GM18951 (cell line): Measurements from ENCODE around the gene PPP1R13B.

Experiments used
- POLR2A ChIP-seq: IDR thresholded peaks from 4 replicates; pipeline ENCODE4 v1.6.1; 2011; ENCODE audit warnings: mild to moderate bottlenecking; ENCODE audit not compliant: insufficient read length, insufficient read depth; ENCODE audit errors: extremely low read depth
- in situ Hi-C: fragments of 300-500 bp; cut with MboI; formaldehyde crosslinking; loops from one replicate; pipeline ENCODE4 v1.12.0; 2022; ENCODE audit warnings: low sequenced_read_pairs, mixed read lengths, inconsistent platforms; ENCODE audit not compliant: unreplicated experiment

Gene PPP1R13B

DNA sequence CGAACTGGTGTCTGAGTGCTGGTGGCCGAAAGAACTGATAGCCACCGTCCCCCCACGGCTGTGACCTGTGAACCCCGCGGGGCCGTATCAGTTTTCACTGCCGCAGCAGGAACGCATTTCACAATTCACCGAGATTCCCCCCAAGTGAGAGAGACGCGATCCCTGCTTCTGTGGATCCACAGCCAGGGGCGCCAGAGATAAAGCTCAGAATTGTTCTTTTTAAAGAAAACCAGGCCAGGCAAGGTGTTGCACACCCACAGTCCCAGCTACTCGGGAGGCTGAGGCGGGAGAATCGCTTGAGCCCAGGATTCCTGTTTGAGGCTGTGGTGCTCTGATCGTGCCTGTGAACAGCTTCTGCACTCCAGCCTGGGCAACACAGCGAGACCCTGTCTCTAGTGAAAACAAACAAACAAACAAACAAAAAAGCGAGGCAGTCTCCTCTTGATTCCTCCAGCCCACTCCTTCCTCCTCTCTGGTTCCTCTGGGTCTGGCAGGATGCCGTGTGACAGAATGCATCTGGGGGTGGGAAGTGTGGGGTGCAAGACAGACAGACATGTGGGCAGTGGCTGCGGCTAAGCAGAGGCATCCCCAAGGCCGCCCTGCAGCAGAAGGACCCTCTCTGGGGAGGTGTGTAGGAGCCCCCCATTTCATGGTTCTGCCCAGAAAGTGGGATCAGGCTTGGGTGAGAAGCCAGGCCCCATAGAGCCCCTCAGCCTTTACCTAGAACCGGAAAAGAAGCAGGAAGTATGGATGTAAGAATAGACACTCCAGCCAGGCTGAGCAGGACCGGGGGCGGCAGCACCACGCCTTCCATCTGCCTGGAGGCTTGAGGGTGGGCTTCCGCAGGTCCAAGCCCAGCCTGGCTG lies 39.2 kb upstream of the PPP1R13B start:
- in situ Hi-C loops: no loop called here
- TF ChIP-seq POLR2A: no peak

GRCh38 chr14:103885509-103885932 lies 38.1 kb upstream of the PPP1R13B start:
- no peak for TF ChIP-seq POLR2A
- in situ Hi-C loops: no loop called here

GRCh38 chr14:103884854-103885253 lies 37.5 kb upstream of the PPP1R13B start:
- in situ Hi-C loops: no loop called here

GRCh38 chr14:103883263-103883523 lies 35.8 kb upstream of the PPP1R13B start:
- in situ Hi-C loops: no loop called here

More at GRCh38 chr14:103884854-103885253, 37.5 kb upstream of the PPP1R13B start:
- TF ChIP-seq POLR2A: no peak

GRCh38 chr14:103882503-103883262 lies 35.3 kb upstream of the PPP1R13B start:
- in situ Hi-C loops: no loop called here
- no peak for TF ChIP-seq POLR2A

More at GRCh38 chr14:103883263-103883523, 35.8 kb upstream of the PPP1R13B start:
- no peak for TF ChIP-seq POLR2A

DNA sequence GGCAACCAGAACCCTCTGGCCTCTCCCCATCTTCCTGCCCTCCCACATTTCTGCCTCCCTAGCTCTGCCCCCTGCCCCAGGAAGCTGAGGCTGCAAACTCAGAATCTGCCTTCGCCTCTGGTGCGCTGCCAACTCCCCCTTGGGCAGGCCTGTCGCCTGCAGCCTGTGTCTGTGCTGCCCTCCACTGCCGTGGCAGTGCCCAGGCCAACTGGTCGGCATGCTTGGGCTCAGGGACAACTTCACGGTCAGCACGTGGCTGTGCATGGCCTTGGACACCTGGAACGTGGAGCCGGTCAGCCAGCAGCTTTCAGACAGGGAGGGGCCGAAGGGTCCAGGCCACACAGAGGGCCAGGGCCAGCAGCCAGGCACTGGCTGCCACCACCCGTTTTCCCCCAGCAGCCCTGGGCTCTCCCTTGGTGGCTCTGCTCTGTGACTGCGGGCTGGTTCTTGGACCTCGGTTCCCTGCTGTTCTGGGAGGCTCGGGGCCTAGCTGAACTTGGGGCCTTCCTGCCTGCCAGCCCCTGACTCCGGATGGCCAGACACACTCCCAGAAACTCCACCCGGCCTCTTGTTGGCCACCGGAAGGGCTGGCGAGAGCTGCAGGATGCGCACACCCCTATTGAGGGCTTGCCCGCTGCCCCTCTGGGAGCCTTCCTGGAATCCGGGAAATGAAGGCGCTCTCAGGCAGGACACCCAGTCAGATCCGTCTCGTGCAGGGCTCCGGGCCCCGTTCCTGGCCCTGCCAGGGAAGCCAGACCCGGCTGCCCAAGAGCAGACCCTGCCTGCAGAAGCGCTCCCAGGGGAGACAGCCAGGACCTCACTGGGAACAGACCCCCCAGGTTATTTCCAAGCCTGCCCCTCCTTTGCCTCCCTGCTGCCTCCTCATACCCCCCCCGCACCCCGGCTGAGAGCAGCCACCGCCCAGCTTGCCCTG lies 34.2 kb upstream of the PPP1R13B start:
- TF ChIP-seq POLR2A: no peak
- in situ Hi-C loops: no loop called here

DNA sequence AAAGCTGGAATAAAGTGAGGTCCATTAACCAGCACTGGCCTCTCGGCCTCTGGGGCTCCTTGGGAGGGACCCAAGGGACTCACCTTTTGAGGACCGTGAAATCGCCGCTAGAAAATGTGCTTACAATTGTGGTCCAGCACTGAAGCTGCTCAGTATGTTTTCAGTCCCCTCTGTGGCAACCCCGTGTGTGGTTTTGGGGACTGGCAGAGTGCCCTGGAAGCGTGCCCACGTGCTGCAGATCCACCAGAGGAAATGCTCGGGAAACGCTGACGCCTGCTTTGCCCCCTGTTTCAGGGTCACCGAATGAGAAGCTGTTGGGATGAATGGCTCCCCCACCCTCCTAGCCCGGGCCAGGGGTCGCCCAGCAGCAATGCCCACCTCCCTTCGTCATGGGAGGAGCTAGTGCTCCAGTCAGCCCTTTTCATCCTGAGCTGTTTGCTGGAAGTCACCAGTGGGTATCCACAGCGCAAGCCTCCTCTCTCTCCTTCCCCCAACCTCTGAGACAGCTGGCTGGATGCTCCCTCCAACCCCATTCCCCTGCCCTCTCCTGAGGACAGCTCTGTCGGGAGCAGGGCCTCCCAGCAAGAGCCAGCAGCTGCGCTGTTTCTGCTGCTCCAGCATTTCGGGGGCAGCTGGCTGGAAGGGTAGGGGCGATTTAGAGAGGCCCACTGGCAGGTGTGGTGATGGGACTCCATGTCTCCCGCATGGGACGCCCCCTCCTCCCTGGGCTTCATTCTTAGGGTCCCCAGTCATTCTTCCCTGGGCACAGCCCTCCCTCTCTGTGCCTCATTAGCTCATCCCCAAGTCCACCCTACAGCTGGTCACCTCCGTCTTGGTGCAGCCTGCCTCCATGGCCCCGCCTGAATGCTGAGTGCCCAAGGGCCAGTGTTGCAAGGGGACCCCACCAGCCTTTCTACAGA lies 33.2 kb upstream of the PPP1R13B start:
- no peak for TF ChIP-seq POLR2A
- in situ Hi-C loops: no loop called here

DNA sequence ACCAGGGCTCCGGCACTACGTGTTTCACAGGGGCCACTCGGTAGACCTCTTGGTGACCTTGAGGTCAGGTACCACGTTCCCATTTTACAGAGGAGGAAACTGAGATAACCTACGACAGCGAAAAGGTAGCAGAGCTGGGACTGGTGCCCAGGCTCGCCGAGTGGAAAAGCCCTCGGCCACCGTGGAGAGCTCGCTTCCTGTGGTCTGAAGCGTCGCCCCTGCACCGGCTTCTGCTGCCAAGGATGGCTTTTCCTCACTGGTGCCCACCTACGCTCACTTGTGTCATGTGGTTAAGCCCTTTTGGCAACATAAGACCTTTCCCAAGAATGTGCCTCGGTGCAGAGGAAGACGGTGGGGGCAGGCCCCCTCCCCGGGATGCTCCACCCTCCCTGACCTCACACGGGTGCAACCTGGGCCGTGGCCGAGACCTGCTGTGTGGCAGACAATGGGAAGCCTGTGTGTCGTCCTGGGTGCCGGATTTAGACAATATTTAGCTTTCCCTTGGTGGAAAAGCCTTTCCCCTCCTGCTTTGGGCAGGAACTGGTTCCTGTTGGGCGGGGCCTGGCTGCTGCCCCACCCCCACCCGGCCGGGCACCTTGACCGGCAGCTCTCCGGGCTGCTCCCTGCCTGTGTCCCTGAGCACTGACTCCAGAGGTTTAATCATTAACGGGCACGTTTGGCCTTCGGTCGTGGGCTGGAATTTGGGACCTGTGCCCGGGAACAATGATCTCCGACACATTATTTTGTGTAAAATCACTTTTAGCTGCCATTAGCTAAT lies 32.4 kb upstream of the PPP1R13B start:
- no peak for TF ChIP-seq POLR2A
- in situ Hi-C loops: no loop called here

DNA sequence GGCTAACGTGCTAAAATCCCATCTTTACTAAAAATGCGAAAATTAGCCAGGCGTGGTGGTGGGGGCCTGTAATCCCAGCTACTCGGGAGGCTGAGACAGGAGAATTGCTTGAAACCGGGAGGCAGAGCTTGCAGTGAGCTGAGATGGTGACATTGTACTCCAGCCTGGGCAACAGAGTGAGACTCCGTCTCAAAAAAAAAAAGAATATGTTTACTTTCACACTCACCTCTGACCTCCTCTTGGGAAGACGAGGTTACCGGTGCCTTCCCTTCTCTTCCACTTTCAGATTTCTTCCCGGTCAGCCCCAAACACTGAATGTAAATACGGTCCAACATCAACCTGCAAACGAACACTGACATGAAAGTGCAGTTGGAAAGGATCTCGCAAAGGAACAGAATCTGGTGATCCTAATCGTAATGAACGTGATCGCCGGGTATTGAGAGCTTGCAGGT lies 31.8 kb upstream of the PPP1R13B start:
- no peak for TF ChIP-seq POLR2A

GRCh38 chr14:103878180-103878579 lies 30.8 kb upstream of the PPP1R13B start:
- in situ Hi-C loops: no loop called here
- TF ChIP-seq POLR2A: no peak

More for the DNA sequence above, 31.8 kb upstream of the PPP1R13B start:
- in situ Hi-C loops: no loop called here

GRCh38 chr14:103875010-103875409 lies 27.6 kb upstream of the PPP1R13B start:
- TF ChIP-seq POLR2A: no peak
- in situ Hi-C loops: no loop called here
